ENCODE results near the gene URB1.

- no peak for TF ChIP-seq POLR2A (IDR thresholded peaks at IDR 0.05)
- TF ChIP-seq CTCF (IDR thresholded peaks at IDR 0.05), result no peak
Measured at GRCh38 chr21:32413697-32414578, 21.1 kb upstream of the URB1 start.
